Measurements from ENCODE around the gene PRRX2. TPM values are rescaled to one million over a fixed set of nuclear protein-coding genes. Genes with fewer than 3 reads are reported as not detected.

The PRRX2 gene
- total and polyA plus RNA-seq, 9 of the 15 experiments (the other 6 are each of a cell fraction or from before 2014, with no cell fraction given): 0.21 TPM; not detected in 8

GRCh38 chr9:129648092-129648763, 17.2 kb upstream of the PRRX2 start:
- WGBS (ENCODE audit: insufficient coverage, low coverage, missing lambda C conversion rate): 59% methylated on average over 11 of the region's 16 CpGs
- no peak overlapping the region for H2AFZ ChIP-seq (ENCODE audit: low read depth, low read length)
- H4K20me1 ChIP-seq (replicated peaks; ENCODE audit: control insufficient read depth, insufficient read depth, low read length): no peaks in the 10 kb centered on the region
- TF ChIP-seq MCM7 (IDR thresholded peaks at IDR 0.05) (peak in 1 of 2 experiments; percentile 16; a peak in 1 of 4 replicates), NR1H2 (CRISPR knock-in tag; IDR thresholded peaks at IDR 0.05) (no peak), RREB1 (CRISPR knock-in tag; IDR thresholded peaks at IDR 0.05) (no peak), HNRNPH1 (optimal IDR thresholded peaks at IDR 0.05; ENCODE audit: low read depth, low read length) (no peak), MYBL2 (IDR thresholded peaks at IDR 0.05; ENCODE audit: low read depth) (no peak), MYBL2 (CRISPR knock-in tag; IDR thresholded peaks at IDR 0.05; ENCODE audit: borderline replicate concordance) (no peak), WHSC1 (IDR thresholded peaks at IDR 0.05; ENCODE audit: low read length) (no peak), RAD51 (IDR thresholded peaks at IDR 0.05; ENCODE audit: borderline replicate concordance, low read depth) (no peak), POU5F1 (IDR thresholded peaks at IDR 0.05; ENCODE audit: borderline replicate concordance, low read depth, low read length, partially characterized antibody) (no peak)
- FAIRE-seq (no peak), DNase-seq (ENCODE audit: extremely low read depth in 1 of 4, low spot score in 3 of 4) (peak in 1 of 4 experiments; percentile 34), ATAC-seq (no peak; the same call in 2 of the 3 replicates)
- H3K9ac ChIP-seq (ENCODE audit: insufficient read depth in 1 of 2, low read depth in 2 of 2, low read length in 2 of 2): peak overlapping the region in 1 of 2 experiments; percentile 43; a peak in 1 of 4 replicates
- H3K9me3 ChIP-seq (replicated peaks; ENCODE audit: control insufficient read depth, insufficient read depth, low read depth, low read length): no peaks in the 10 kb centered on the region
- no peaks in the 10 kb centered on the region for H3K9me1 ChIP-seq (ENCODE audit: control insufficient read depth, insufficient read depth, low read length)
- no TSS peak for BruUV-seq (replicated peaks)
- no peaks in the 10 kb centered on the region for H3K79me2 ChIP-seq (ENCODE audit: control insufficient read depth, insufficient read depth, low read length)
- CTCF ChIA-PET (ENCODE audit: low intra/inter-chr PET ratio): no interaction called here
- H3K4me3 ChIP-seq: no peak overlapping the region
- no peak overlapping the region for H3K27ac ChIP-seq (ENCODE audit: extremely low read depth, low read depth, low read length)
- in situ Hi-C loops (cut with MboI) (no loop called here), intact Hi-C loops (cut with micrococcal nuclease) (loop anchor here (10.0 kb wide), 1 partner anchor 237 kb away; no protein-coding TSS in a partner anchor)
- H3K4me2 ChIP-seq (ENCODE audit: insufficient read depth, low read length): no peak overlapping the region
- POLR2A ChIA-PET: interaction anchor here (0.6 kb wide), 1 partner anchor 186 kb away, joined by 3 read pairs; no protein-coding TSS in a partner anchor
- peaks cover 0 to 23% of the 10 kb centered on the region in 2 experiments; a peak in 3 of 5 replicates for H3K4me1 ChIP-seq (replicated peaks in 1 of 2; ENCODE audit: control insufficient read depth in 2 of 2, insufficient read depth in 2 of 2, low read length in 2 of 2)
- H3K27me3 ChIP-seq (ENCODE audit: control insufficient read depth in 2 of 2, insufficient read depth in 2 of 2, low read length in 2 of 2): peaks cover 6 to 15% of the 10 kb centered on the region in 2 experiments; a peak in 4 of 5 replicates
- H3K36me3 ChIP-seq (ENCODE audit: control insufficient read depth, insufficient read depth, low read length): no peaks in the 10 kb centered on the region

All from K562 (cell line).